IMR-90 (cell line): ENCODE measurements around the gene SRSF2.

ENCODE experiments used
- BHLHE40 ChIP-seq: fragments of 150-350 bp; IDR thresholded peaks from 2 replicates; pipeline ENCODE4 v1.6.1; 2016; ENCODE audit warnings: mild to moderate bottlenecking, low read depth, low read length
- CEBPB ChIP-seq: IDR thresholded peaks from 2 replicates; pipeline ENCODE4 v1.6.1; 2012; ENCODE audit warnings: low read depth, low read length, improper control_type of control experiment
- CHD1 ChIP-seq: IDR thresholded peaks from 2 replicates; pipeline ENCODE4 v1.6.1; 2012; ENCODE audit warnings: low read depth, low read length, improper control_type of control experiment
- CTCF ChIP-seq: conservative IDR thresholded peaks from 2 replicates; pipeline ENCODE4 v1.5.1; 2012; ENCODE audit warnings: mild to moderate bottlenecking, low read depth, low read length, improper control_type of control experiment
- MXI1 ChIP-seq: IDR thresholded peaks from 2 replicates; pipeline ENCODE4 v1.6.1; 2012; ENCODE audit warnings: low read depth, mild to moderate bottlenecking, low read length, moderate library complexity, borderline replicate concordance
- NFE2L2 ChIP-seq: fragments of 150-350 bp; IDR thresholded peaks from 2 replicates; pipeline ENCODE4 v1.6.1; 2016; ENCODE audit warnings: low read depth, mild to moderate bottlenecking, low read length
- POLR2A ChIP-seq: IDR thresholded peaks from 2 replicates; pipeline ENCODE4 v1.6.1; 2012; ENCODE audit warnings: mild to moderate bottlenecking, low read depth, low read length
- RAD21 ChIP-seq: IDR thresholded peaks from 2 replicates; pipeline ENCODE4 v1.6.1; 2012; ENCODE audit warnings: low read length, improper control_type of control experiment
- RCOR1 ChIP-seq: IDR thresholded peaks from 2 replicates; pipeline ENCODE4 v1.6.1; 2012; ENCODE audit warnings: mild to moderate bottlenecking, low read length, improper control_type of control experiment; ENCODE audit not compliant: insufficient replicate concordance
- RFX5 ChIP-seq: IDR thresholded peaks from 2 replicates; pipeline ENCODE4 v1.8.0; 2012; ENCODE audit warnings: low read depth, mild to moderate bottlenecking, low read length, moderate library complexity
- SMC3 ChIP-seq: fragments of 150-350 bp; IDR thresholded peaks from 2 replicates; pipeline ENCODE4 v1.6.1; 2016; ENCODE audit warnings: low read depth, mild to moderate bottlenecking, antibody characterized with exemption, low read length, moderate library complexity
- USF2 ChIP-seq: fragments of 150-350 bp; IDR thresholded peaks from 2 replicates; pipeline ENCODE4 v1.6.1; 2017; ENCODE audit warnings: mild to moderate bottlenecking, antibody characterized with exemption, low read length, low read depth

GRCh38 chr17:76696763-76697701 lies 40.1 kb downstream of the SRSF2 start:
- TF ChIP-seq SMC3, result no peak
- no peak for TF ChIP-seq CTCF
- TF ChIP-seq POLR2A, result no peak
- TF ChIP-seq MXI1, result no peak
- TF ChIP-seq CHD1, result no peak
- TF ChIP-seq RFX5, result no peak
- no peak for TF ChIP-seq CEBPB
- TF ChIP-seq RAD21, result no peak
- TF ChIP-seq BHLHE40, result no peak
- TF ChIP-seq USF2, result no peak
- TF ChIP-seq NFE2L2, result no peak
- TF ChIP-seq RCOR1, result no peak
